ENCODE results near the gene MAPK8IP3.

MAPK8IP3 gene

GRCh38 chr16:1746693-1747195 lies 40.7 kb downstream of the MAPK8IP3 start:
- TF ChIP-seq CTCF (IDR thresholded peaks at IDR 0.05; ENCODE audit: insufficient read depth, low read length, poor library complexity, severe bottlenecking) (no peak), EZH2phosphoT487 (conservative IDR thresholded peaks at IDR 0.05; ENCODE audit: low read length) (no peak)
- Histone ChIP-seq H2AFZ (ENCODE audit: low read depth, low read length, severe bottlenecking) (no peak overlapping the region), H3K9ac (ENCODE audit: low read length) (no peak overlapping the region)

GRCh38 chr16:1747934-1748333 lies 41.9 kb downstream of the MAPK8IP3 start:
- Histone ChIP-seq H3K4me3 (ENCODE audit: insufficient read depth, low read length, poor library complexity, severe bottlenecking) (no peak overlapping the region), H3K9me2 (replicated peaks; ENCODE audit: insufficient read depth, low read length) (no peaks in the 10 kb centered on the region)
- TF ChIP-seq EZH2phosphoT487 (conservative IDR thresholded peaks at IDR 0.05; ENCODE audit: low read length) (no peak), CTCF (IDR thresholded peaks at IDR 0.05; ENCODE audit: insufficient read depth, low read length, poor library complexity, severe bottlenecking) (no peak)

More at GRCh38 chr16:1746693-1747195, 40.7 kb downstream of the MAPK8IP3 start:
- Histone ChIP-seq H3K9me2 (replicated peaks; ENCODE audit: insufficient read depth, low read length) (no peaks in the 10 kb centered on the region), H3K4me2 (ENCODE audit: low read depth, low read length, poor library complexity, severe bottlenecking) (no peak overlapping the region), H3K27me3 (ENCODE audit: low read length) (no peaks in the 10 kb centered on the region), H3K4me3 (ENCODE audit: insufficient read depth, low read length, poor library complexity, severe bottlenecking) (no peak overlapping the region), H3K27ac (ENCODE audit: low read depth, low read length) (no peak overlapping the region), H3K79me2 (ENCODE audit: insufficient read depth, low read length) (no peaks in the 10 kb centered on the region), H3K9me3 (ENCODE audit: insufficient read depth, low read length) (no peaks in the 10 kb centered on the region), H3F3A (ENCODE audit: insufficient read depth) (no peaks in the 10 kb centered on the region), H4K20me1 (ENCODE audit: low read depth, low read length) (no peaks in the 10 kb centered on the region), H3K36me3 (ENCODE audit: low read length) (no peaks in the 10 kb centered on the region)

GRCh38 chr16:1749152-1750117 lies 43.4 kb downstream of the MAPK8IP3 start:
- Histone ChIP-seq H2AFZ (ENCODE audit: low read depth, low read length, severe bottlenecking) (no peak overlapping the region), H3K9me3 (ENCODE audit: insufficient read depth, low read length) (no peaks in the 10 kb centered on the region), H3K27me3 (ENCODE audit: low read length) (no peaks in the 10 kb centered on the region), H3K36me3 (ENCODE audit: low read length) (no peaks in the 10 kb centered on the region), H3K4me3 (ENCODE audit: insufficient read depth, low read length, poor library complexity, severe bottlenecking) (no peak overlapping the region), H3K4me2 (ENCODE audit: low read depth, low read length, poor library complexity, severe bottlenecking) (no peak overlapping the region), H3K27ac (ENCODE audit: low read depth, low read length) (no peak overlapping the region), H4K20me1 (ENCODE audit: low read depth, low read length) (no peaks in the 10 kb centered on the region), H3K79me2 (ENCODE audit: insufficient read depth, low read length) (no peaks in the 10 kb centered on the region), H3K9ac (ENCODE audit: low read length) (no peak overlapping the region), H3K9me2 (replicated peaks; ENCODE audit: insufficient read depth, low read length) (no peaks in the 10 kb centered on the region), H3F3A (ENCODE audit: insufficient read depth) (no peaks in the 10 kb centered on the region)
- TF ChIP-seq EZH2phosphoT487 (conservative IDR thresholded peaks at IDR 0.05; ENCODE audit: low read length) (no peak), CTCF (IDR thresholded peaks at IDR 0.05; ENCODE audit: insufficient read depth, low read length, poor library complexity, severe bottlenecking) (no peak)

More at GRCh38 chr16:1747934-1748333, 41.9 kb downstream of the MAPK8IP3 start:
- H3K4me2 ChIP-seq (ENCODE audit: low read depth, low read length, poor library complexity, severe bottlenecking): no peak overlapping the region
- no peaks in the 10 kb centered on the region for H3K36me3 ChIP-seq (ENCODE audit: low read length)
- H3K79me2 ChIP-seq (ENCODE audit: insufficient read depth, low read length): no peaks in the 10 kb centered on the region
- H3K27ac ChIP-seq (ENCODE audit: low read depth, low read length): no peak overlapping the region
- H3K9ac ChIP-seq (ENCODE audit: low read length): no peak overlapping the region
- H4K20me1 ChIP-seq (ENCODE audit: low read depth, low read length): no peaks in the 10 kb centered on the region
- no peaks in the 10 kb centered on the region for H3K27me3 ChIP-seq (ENCODE audit: low read length)
- H3F3A ChIP-seq (ENCODE audit: insufficient read depth): no peaks in the 10 kb centered on the region
- no peaks in the 10 kb centered on the region for H3K9me3 ChIP-seq (ENCODE audit: insufficient read depth, low read length)
- no peak overlapping the region for H2AFZ ChIP-seq (ENCODE audit: low read depth, low read length, severe bottlenecking)

All from SU-DHL-6 (cell line).